Measurements from ENCODE around the gene PRR7. TPM values are rescaled to one million over a fixed set of nuclear protein-coding genes. Genes with fewer than 3 reads are reported as not detected.

PRR7 gene
- polyA plus RNA-seq, 4 donors: 1.1 to 2.8 (median 2.3) TPM

- DNase-seq (ENCODE audit: low read depth in 4 of 4, low spot score in 2 of 4): no peak
These were observed 25.4 kb upstream of the PRR7 start for GRCh38 chr5:177421062-177421798.

GRCh38 chr5:177423671-177424070 lies 22.9 kb upstream of the PRR7 start:
- no peak for DNase-seq (ENCODE audit: low read depth in 4 of 4, low spot score in 2 of 4)

GRCh38 chr5:177425196-177425800 lies 21.3 kb upstream of the PRR7 start:
- no peak for DNase-seq (ENCODE audit: low read depth in 4 of 4, low spot score in 2 of 4)

GRCh38 chr5:177425801-177426565 lies 20.6 kb upstream of the PRR7 start:
- DNase-seq (ENCODE audit: low read depth in 4 of 4, low spot score in 2 of 4): peak; percentile 100

GRCh38 chr5:177426566-177427210 lies 19.9 kb upstream of the PRR7 start, which contains the start of gene GRK6:
TSS of gene GRK6 (plus strand) at chr5:177426676. CDS start at chr5:177426846, 170 bp downstream.
- no peak for DNase-seq (ENCODE audit: low read depth in 4 of 4, low spot score in 2 of 4)

GRCh38 chr5:177427211-177427822 lies 19.3 kb upstream of the PRR7 start:
- DNase-seq (ENCODE audit: low read depth in 4 of 4, low spot score in 2 of 4): no peak

GRCh38 chr5:177427919-177428573 lies 18.6 kb upstream of the PRR7 start:
- no peak for DNase-seq (ENCODE audit: low read depth in 4 of 4, low spot score in 2 of 4)

- no peak for DNase-seq (ENCODE audit: low read depth in 4 of 4, low spot score in 2 of 4)
These were observed 17.9 kb upstream of the PRR7 start for GRCh38 chr5:177428574-177429217.

GRCh38 chr5:177429248-177430040 lies 17.2 kb upstream of the PRR7 start:
- DNase-seq (ENCODE audit: low read depth in 4 of 4, low spot score in 2 of 4): no peak

- no peak for DNase-seq (ENCODE audit: low read depth in 4 of 4, low spot score in 2 of 4)
These were observed 16.3 kb upstream of the PRR7 start for GRCh38 chr5:177430140-177430951.

GRCh38 chr5:177430972-177431316 lies 15.7 kb upstream of the PRR7 start:
- no peak for DNase-seq (ENCODE audit: low read depth in 4 of 4, low spot score in 2 of 4)

- no peak for DNase-seq (ENCODE audit: low read depth in 4 of 4, low spot score in 2 of 4)
These were observed 15.1 kb upstream of the PRR7 start for GRCh38 chr5:177431317-177432142.

- DNase-seq (ENCODE audit: low read depth in 4 of 4, low spot score in 2 of 4): no peak
These were observed 14.3 kb upstream of the PRR7 start for GRCh38 chr5:177432143-177432838.

- DNase-seq (ENCODE audit: low read depth in 4 of 4, low spot score in 2 of 4): no peak
These were observed 13.6 kb upstream of the PRR7 start for GRCh38 chr5:177432839-177433657.

- DNase-seq (ENCODE audit: low read depth in 4 of 4, low spot score in 2 of 4): no peak
These were observed 12.9 kb upstream of the PRR7 start for GRCh38 chr5:177433658-177434217.

All from left renal cortex interstitium (tissue), 4 donors.